HepG2 (cell line): Measurements from ENCODE around the gene MAP3K8. TPM values are rescaled to one million over a fixed set of nuclear protein-coding genes. Genes with fewer than 3 reads are reported as not detected.

Experiments
- ATF1 ChIP-seq: IDR thresholded peaks from 2 replicates; pipeline ENCODE4 v1.6.1; 2016; ENCODE audit warnings: mild to moderate bottlenecking, control low read depth
- DNMT1 ChIP-seq: sonication (generic); formaldehyde crosslinking; IDR thresholded peaks from 2 replicates; pipeline ENCODE4 v1.5.1; 2020; ENCODE audit warnings: mild to moderate bottlenecking, missing genetic modification reagents
- DR1 ChIP-seq: sonication (generic); formaldehyde crosslinking; IDR thresholded peaks from 2 replicates; pipeline ENCODE4 v1.8.0; 2021; ENCODE audit warnings: mild to moderate bottlenecking, missing genetic modification reagents, inconsistent platforms
- GLI4 ChIP-seq: sonication (generic); formaldehyde crosslinking; IDR thresholded peaks from 2 replicates; pipeline ENCODE4 v1.5.1; 2020; ENCODE audit warnings: missing genetic modification reagents, mild to moderate bottlenecking, moderate library complexity, borderline replicate concordance
- JARID2 ChIP-seq: sonication (generic); formaldehyde crosslinking; IDR thresholded peaks from 2 replicates; pipeline ENCODE4 v1.8.1; 2023; ENCODE audit warnings: missing genetic modification reagents, inconsistent platforms; ENCODE audit not compliant: insufficient replicate concordance
- KDM6A ChIP-seq: IDR thresholded peaks from 2 replicates; pipeline ENCODE4 v1.6.1; 2016; ENCODE audit warnings: low read depth
- MAZ ChIP-seq, 2 experiments: sonication (generic) in 1 of 2; formaldehyde crosslinking in 1 of 2; IDR thresholded peaks; 2 replicates each; pipeline versions ENCODE4 v1.5.0 to v1.6.1; 2012 to 2020; ENCODE audit warnings: low read depth in 2 of 2, mild to moderate bottlenecking in 2 of 2, borderline replicate concordance in 1 of 2, improper control_type of control experiment in 1 of 2, low read length in 1 of 2, missing genetic modification reagents in 1 of 2, moderate library complexity in 1 of 2
- NR1H2 ChIP-seq: sonication (generic); formaldehyde crosslinking; IDR thresholded peaks from 2 replicates; pipeline ENCODE4 v1.8.1; 2022; ENCODE audit warnings: low read depth, missing genetic modification reagents, borderline replicate concordance
- POGZ ChIP-seq: sonication (generic); formaldehyde crosslinking; IDR thresholded peaks from 2 replicates; pipeline ENCODE4 v1.4.0; 2020; ENCODE audit warnings: mild to moderate bottlenecking, missing genetic modification reagents
- POLR2AphosphoS5 ChIP-seq: IDR thresholded peaks from 2 replicates; pipeline ENCODE4 v1.6.1; 2012; ENCODE audit warnings: low read depth, low read length
- PTBP1 ChIP-seq: fragments of 200-400 bp; formaldehyde crosslinking; IDR thresholded peaks from 2 replicates; pipeline ENCODE4 v1.6.1; 2018; ENCODE audit warnings: low read length, low read depth; ENCODE audit not compliant: poor library complexity, severe bottlenecking
- TAF1 ChIP-seq: sonication (generic); formaldehyde crosslinking; IDR thresholded peaks from 2 replicates; pipeline ENCODE4 v1.4.0; 2020; ENCODE audit warnings: missing genetic modification reagents
- TOE1 ChIP-seq: sonication (generic); formaldehyde crosslinking; IDR thresholded peaks from 2 replicates; pipeline ENCODE4 v1.4.0; 2020; ENCODE audit warnings: mild to moderate bottlenecking, missing genetic modification reagents
- ZNF207 ChIP-seq: fragments of 450-650 bp; IDR thresholded peaks from 2 replicates; pipeline ENCODE4 v1.6.1; 2016; ENCODE audit warnings: antibody characterized with exemption, borderline replicate concordance
- ZNF329 ChIP-seq: sonication (generic); formaldehyde crosslinking; IDR thresholded peaks from 2 replicates; pipeline ENCODE4 v1.9.0; 2021; ENCODE audit warnings: low read depth, mild to moderate bottlenecking, missing genetic modification reagents
- ZNF501 ChIP-seq: sonication (generic); formaldehyde crosslinking; IDR thresholded peaks from 2 replicates; pipeline ENCODE4 v1.5.1; 2020; ENCODE audit warnings: mild to moderate bottlenecking, moderate library complexity, missing genetic modification reagents
- ZNF570 ChIP-seq: sonication (generic); formaldehyde crosslinking; IDR thresholded peaks from 2 replicates; pipeline ENCODE4 v1.4.0; 2020; ENCODE audit warnings: mild to moderate bottlenecking, missing genetic modification reagents, borderline replicate concordance
- polyA plus RNA-seq, 8 experiments: library from polyadenylated mRNA; depleted of rRNA in 3 of 8; stranded (reverse) in 7 of 8; unstranded in 1 of 8; fragments of >200 nt; fragmentation: Illumina TruSeq in 4 of 8; extraction: Trizol in 4 of 8; gene quantifications; 2 replicates each; pipeline versions ENCODE4 v1.2.1 to v1.2.3, GENCODE V29; 2011 to 2016; ENCODE audit warnings: low read depth in 4 of 8, missing spikeins in 1 of 8, mixed read lengths in 1 of 8; ENCODE audit not compliant: insufficient read depth in 1 of 8
- total RNA-seq, 5 experiments: library from RNA; depleted of rRNA; stranded (reverse); fragments of >200 nt; fragmentation: Illumina TruSeq; extraction: Trizol; gene quantifications; 2 replicates each; pipeline ENCODE4 v1.2.3, GENCODE V29; 2016; ENCODE audit warnings: low read depth in 1 of 5
- TF ChIP-seq, protein P1 (sequence below): IDR thresholded peaks from 2 replicates; pipeline ENCODE4 v1.6.1; 2016; ENCODE audit warnings: missing compliant biosample characterization, missing genetic modification reagents, borderline replicate concordance
- TF ChIP-seq, protein P2 (sequence below): sonication (generic); formaldehyde crosslinking; IDR thresholded peaks from 2 replicates; pipeline ENCODE4 v1.9.0; 2021; ENCODE audit warnings: missing genetic modification reagents, borderline replicate concordance
- TF ChIP-seq, protein P3 (sequence below): sonication (generic); formaldehyde crosslinking; IDR thresholded peaks from 2 replicates; pipeline ENCODE4 v1.8.0; 2023; ENCODE audit warnings: mild to moderate bottlenecking, missing genetic modification reagents
- TF ChIP-seq, protein P4 (sequence below): sonication (generic); formaldehyde crosslinking; IDR thresholded peaks from 2 replicates; pipeline ENCODE4 v1.8.1; 2023; ENCODE audit warnings: mild to moderate bottlenecking, missing genetic modification reagents
- TF ChIP-seq, protein P5 (sequence below): conservative IDR thresholded peaks from 2 replicates; pipeline ENCODE4 v1.6.1; 2018; ENCODE audit warnings: missing genetic modification reagents

Gene MAP3K8
- total and polyA plus RNA-seq, 2 of the 13 experiments (the other 11 are each of a cell fraction or from before 2014, with no cell fraction given), result 19.3 to 37.9 TPM

DNA sequence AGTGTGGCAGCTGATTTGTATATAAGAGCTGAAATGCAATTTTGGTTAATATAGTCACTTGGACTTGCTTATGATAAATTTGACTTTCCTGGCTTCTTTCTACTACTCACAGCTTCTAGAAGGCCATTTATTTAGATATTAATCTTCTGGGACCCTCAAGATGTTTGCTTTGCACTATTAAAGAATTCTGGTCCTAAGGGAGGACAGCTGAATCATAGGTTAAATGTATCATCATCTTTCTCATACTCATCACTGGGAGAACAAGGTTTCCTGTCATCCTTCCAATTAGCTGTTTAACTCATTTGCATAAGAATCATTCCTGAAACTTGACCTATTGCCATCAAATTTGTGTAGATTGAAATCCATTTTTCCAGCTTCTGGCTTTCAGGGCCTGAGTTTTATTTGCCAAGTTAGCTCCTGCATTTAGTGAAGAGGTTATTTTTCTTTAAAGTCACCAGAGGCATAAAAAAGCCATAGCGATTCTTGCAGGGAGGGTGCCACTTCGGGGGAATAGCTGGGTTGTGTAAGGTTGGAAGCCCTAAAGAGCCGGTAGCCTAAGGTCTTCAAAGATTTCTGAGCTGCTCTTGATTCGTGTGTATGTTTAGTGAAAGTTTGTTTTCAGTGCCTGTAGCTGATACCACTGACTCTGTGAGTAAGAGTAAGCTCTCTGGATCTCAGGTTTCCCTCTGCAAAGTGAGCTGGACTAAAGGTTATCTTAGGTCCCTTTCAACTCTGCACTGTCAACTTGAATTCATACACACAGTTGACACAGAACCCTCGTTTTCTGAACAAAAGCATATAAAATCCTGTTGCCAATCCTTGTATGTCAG, 4.3 kb downstream of the MAP3K8 start (continued):
- TF ChIP-seq DNMT1 (no peak), ZNF570 (CRISPR knock-in tag) (no peak), ZNF501 (CRISPR knock-in tag) (no peak), POGZ (CRISPR knock-in tag) (peak; percentile 52; the same call in 1 of the 2 replicates), MAZ (IDR thresholded peaks at IDR 0.05; ENCODE audit: borderline replicate concordance, low read depth, low read length) (no peak), MAZ (CRISPR knock-in tag; IDR thresholded peaks at IDR 0.05; ENCODE audit: low read depth) (no peak), ZNF207 (no peak), DR1 (no peak), TAF1 (no peak), TOE1 (no peak), NR1H2 (CRISPR knock-in tag) (no peak), JARID2 (CRISPR knock-in tag) (no peak), ATF1 (CRISPR knock-in tag) (no peak), PTBP1 (no peak), ZNF329 (CRISPR knock-in tag) (no peak), GLI4 (CRISPR knock-in tag) (no peak), POLR2AphosphoS5 (no peak), KDM6A (CRISPR knock-in tag) (peak; percentile 65; the same call in 1 of the 2 replicates)
- TF ChIP-seq, protein P1, sequence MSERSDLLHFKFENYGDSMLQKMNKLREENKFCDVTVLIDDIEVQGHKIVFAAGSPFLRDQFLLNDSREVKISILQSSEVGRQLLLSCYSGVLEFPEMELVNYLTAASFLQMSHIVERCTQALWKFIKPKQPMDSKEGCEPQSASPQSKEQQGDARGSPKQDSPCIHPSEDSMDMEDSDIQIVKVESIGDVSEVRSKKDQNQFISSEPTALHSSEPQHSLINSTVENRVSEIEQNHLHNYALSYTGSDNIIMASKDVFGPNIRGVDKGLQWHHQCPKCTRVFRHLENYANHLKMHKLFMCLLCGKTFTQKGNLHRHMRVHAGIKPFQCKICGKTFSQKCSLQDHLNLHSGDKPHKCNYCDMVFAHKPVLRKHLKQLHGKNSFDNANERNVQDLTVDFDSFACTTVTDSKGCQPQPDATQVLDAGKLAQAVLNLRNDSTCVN (CRISPR knock-in tag), result peak; percentile 95
- TF ChIP-seq, protein P2, sequence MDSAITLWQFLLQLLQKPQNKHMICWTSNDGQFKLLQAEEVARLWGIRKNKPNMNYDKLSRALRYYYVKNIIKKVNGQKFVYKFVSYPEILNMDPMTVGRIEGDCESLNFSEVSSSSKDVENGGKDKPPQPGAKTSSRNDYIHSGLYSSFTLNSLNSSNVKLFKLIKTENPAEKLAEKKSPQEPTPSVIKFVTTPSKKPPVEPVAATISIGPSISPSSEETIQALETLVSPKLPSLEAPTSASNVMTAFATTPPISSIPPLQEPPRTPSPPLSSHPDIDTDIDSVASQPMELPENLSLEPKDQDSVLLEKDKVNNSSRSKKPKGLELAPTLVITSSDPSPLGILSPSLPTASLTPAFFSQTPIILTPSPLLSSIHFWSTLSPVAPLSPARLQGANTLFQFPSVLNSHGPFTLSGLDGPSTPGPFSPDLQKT (CRISPR knock-in tag), result no peak
- TF ChIP-seq, protein P3, sequence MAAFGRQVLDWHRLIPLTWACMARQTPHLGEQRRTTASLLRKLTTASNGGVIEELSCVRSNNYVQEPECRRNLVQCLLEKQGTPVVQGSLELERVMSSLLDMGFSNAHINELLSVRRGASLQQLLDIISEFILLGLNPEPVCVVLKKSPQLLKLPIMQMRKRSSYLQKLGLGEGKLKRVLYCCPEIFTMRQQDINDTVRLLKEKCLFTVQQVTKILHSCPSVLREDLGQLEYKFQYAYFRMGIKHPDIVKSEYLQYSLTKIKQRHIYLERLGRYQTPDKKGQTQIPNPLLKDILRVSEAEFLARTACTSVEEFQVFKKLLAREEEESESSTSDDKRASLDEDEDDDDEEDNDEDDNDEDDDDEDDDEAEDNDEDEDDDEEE, result no peak
- TF ChIP-seq, protein P4, sequence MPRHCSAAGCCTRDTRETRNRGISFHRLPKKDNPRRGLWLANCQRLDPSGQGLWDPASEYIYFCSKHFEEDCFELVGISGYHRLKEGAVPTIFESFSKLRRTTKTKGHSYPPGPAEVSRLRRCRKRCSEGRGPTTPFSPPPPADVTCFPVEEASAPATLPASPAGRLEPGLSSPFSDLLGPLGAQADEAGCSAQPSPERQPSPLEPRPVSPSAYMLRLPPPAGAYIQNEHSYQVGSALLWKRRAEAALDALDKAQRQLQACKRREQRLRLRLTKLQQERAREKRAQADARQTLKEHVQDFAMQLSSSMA (CRISPR knock-in tag), result no peak
- TF ChIP-seq, protein P5, sequence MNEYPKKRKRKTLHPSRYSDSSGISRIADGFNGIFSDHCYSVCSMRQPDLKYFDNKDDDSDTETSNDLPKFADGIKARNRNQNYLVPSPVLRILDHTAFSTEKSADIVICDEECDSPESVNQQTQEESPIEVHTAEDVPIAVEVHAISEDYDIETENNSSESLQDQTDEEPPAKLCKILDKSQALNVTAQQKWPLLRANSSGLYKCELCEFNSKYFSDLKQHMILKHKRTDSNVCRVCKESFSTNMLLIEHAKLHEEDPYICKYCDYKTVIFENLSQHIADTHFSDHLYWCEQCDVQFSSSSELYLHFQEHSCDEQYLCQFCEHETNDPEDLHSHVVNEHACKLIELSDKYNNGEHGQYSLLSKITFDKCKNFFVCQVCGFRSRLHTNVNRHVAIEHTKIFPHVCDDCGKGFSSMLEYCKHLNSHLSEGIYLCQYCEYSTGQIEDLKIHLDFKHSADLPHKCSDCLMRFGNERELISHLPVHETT, result no peak
